ENCODE results near the gene TMEM175.

DNA sequence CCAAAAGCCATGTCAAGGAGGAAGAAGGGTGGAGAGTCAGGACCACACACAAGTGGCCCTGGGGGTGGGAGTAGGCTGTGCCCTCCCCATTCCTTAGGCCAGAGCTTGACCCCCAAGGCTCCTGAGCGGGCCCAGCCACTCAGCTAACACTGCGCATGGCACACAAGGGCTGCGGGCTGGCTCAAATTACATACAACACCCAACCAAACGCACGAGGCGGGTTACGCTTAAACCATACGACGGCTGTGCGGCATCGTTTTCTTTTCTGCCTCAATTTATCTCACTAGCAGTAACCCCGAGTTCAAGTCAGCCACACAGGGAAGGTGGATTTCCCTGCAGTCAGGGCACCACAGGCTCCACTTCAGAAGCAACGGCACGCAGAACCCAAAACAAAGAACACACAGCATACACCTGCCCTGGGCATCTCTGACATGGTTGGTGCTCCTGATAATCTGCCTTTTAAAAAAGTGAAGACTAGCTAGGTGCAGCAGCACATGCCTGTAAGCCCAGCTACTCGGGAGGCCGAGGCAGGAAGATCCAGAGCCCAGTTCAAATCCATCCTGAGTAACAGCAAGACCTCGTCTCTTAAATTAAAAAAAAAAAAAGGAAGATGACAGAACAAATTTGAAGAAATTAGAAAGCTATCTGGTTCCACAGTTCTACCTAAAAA lies 3.0 kb upstream of the TMEM175 start:
- no peak for TF ChIP-seq POLR2A (IDR thresholded peaks at IDR 0.05)
- TF ChIP-seq CTCF (IDR thresholded peaks at IDR 0.05) = no peak
- no peak for TF ChIP-seq POLR2AphosphoS5 (IDR thresholded peaks at IDR 0.05)
